K562 (cell line): ENCODE data around the gene NRCAM. TPM values are rescaled to one million over a fixed set of nuclear protein-coding genes. Genes with fewer than 3 reads are reported as not detected.
A peak's percentile ranks its signal among the peaks of the same experiment; 100 is the strongest.

Source experiments
- BCOR ChIP-seq: fragments of 450-650 bp; IDR thresholded peaks from 2 replicates; pipeline ENCODE4 v1.6.1; 2016
- CBFA2T3 ChIP-seq: fragments of 450-650 bp; IDR thresholded peaks from 2 replicates; pipeline ENCODE4 v1.6.1; 2017
- CBX1 ChIP-seq: sonication (generic); IDR thresholded peaks from 2 replicates; pipeline ENCODE4 v1.6.1; 2016; ENCODE audit warnings: antibody characterized with exemption, low read depth, mild to moderate bottlenecking
- CXXC5 ChIP-seq: fragments of 250-450 bp; sonication (Bioruptor Pico); IDR thresholded peaks from 2 replicates; pipeline ENCODE4 v1.8.0; 2022; ENCODE audit warnings: inconsistent platforms, mild to moderate bottlenecking, moderate library complexity
- DPF2 ChIP-seq: fragments of 450-650 bp; IDR thresholded peaks from 2 replicates; pipeline ENCODE4 v1.6.1; 2016
- ELK1 ChIP-seq: sonication (generic); formaldehyde crosslinking; IDR thresholded peaks from 2 replicates; pipeline ENCODE4 v1.8.1; 2022; ENCODE audit warnings: missing genetic modification reagents
- HMGN3 ChIP-seq: IDR thresholded peaks from 2 replicates; pipeline ENCODE4 v1.6.1; 2011; ENCODE audit warnings: borderline replicate concordance, low read depth, mild to moderate bottlenecking, mixed read lengths, low read length; ENCODE audit not compliant: insufficient read length; ENCODE audit errors: extremely low read depth
- MED1 ChIP-seq: sonication (generic); formaldehyde crosslinking; IDR thresholded peaks from 2 replicates; pipeline ENCODE4 v1.8.1; 2023; ENCODE audit warnings: missing genetic modification reagents, borderline replicate concordance
- MYNN ChIP-seq, 2 experiments: sonication (generic); formaldehyde crosslinking in 1 of 2; IDR thresholded peaks; 2 replicates each; pipeline versions ENCODE4 v1.5.0 to v1.6.1; 2016 to 2020; ENCODE audit warnings: antibody characterized with exemption in 1 of 2, missing genetic modification reagents in 1 of 2
- NBN ChIP-seq: fragments of 450-650 bp; IDR thresholded peaks from 2 replicates; pipeline ENCODE4 v1.6.1; 2016; ENCODE audit warnings: low read depth, mild to moderate bottlenecking
- NUFIP1 ChIP-seq: fragments of 450-650 bp; IDR thresholded peaks from 2 replicates; pipeline ENCODE4 v1.6.1; 2018; ENCODE audit not compliant: partially characterized antibody
- PHF21A ChIP-seq: fragments of 450-650 bp; IDR thresholded peaks from 2 replicates; pipeline ENCODE4 v1.6.1; 2017; ENCODE audit warnings: low read depth, borderline replicate concordance
- PTRF ChIP-seq: fragments of 450-650 bp; IDR thresholded peaks from 2 replicates; pipeline ENCODE4 v1.6.1; 2016; ENCODE audit warnings: mild to moderate bottlenecking, missing genetic modification characterization, missing compliant biosample characterization
- RFX5 ChIP-seq: IDR thresholded peaks from 2 replicates; pipeline ENCODE4 v1.6.1; 2011; ENCODE audit warnings: low read depth, mild to moderate bottlenecking, improper control_type of control experiment, low read length
- SP1 ChIP-seq: sonication (generic); formaldehyde crosslinking; IDR thresholded peaks from 2 replicates; pipeline ENCODE4 v1.8.1; 2022; ENCODE audit warnings: mild to moderate bottlenecking, missing genetic modification reagents
- TCF7L2 ChIP-seq: fragments of 150-350 bp; IDR thresholded peaks from 2 replicates; pipeline ENCODE4 v1.6.1; 2016; ENCODE audit warnings: low read depth, mild to moderate bottlenecking, low read length, moderate library complexity
- ZBTB49 ChIP-seq: sonication (generic); formaldehyde crosslinking; IDR thresholded peaks from 2 replicates; pipeline ENCODE4 v1.8.0; 2022; ENCODE audit warnings: missing genetic modification reagents, mild to moderate bottlenecking, borderline replicate concordance
- ZNF121 ChIP-seq: sonication (generic); formaldehyde crosslinking; conservative IDR thresholded peaks from 2 replicates; pipeline ENCODE4 v1.8.0; 2022; ENCODE audit warnings: missing genetic modification reagents
- polyA plus RNA-seq, 8 experiments: library from polyadenylated mRNA; depleted of rRNA in 4 of 8; stranded (reverse) in 5 of 8; unstranded in 3 of 8; fragments of >200 nt; fragmentation: Nextera tagmentation in 2 of 8; fragmentation: Illumina TruSeq in 1 of 8; extraction: Ambion mirVana in 2 of 8; extraction: Trizol in 1 of 8; gene quantifications; 2 replicates each; pipeline versions ENCODE4 v1.2.1 to v1.2.3, GENCODE V29; 2011 to 2014; ENCODE audit warnings: inconsistent platforms in 1 of 8, missing spikeins in 1 of 8
- total RNA-seq, 7 experiments: library from RNA; depleted of rRNA in 6 of 7; stranded (reverse); fragments of >200 nt in 6 of 7; fragmentation: Illumina TruSeq in 2 of 7; extraction: Trizol in 2 of 7; gene quantifications; 2 replicates each; pipeline versions ENCODE4 v1.2.1 to v1.2.3, GENCODE V29; 2011 to 2021; ENCODE audit warnings: low replicate concordance in 1 of 7
- TF ChIP-seq, protein P1 (sequence below): fragments of 450-650 bp; IDR thresholded peaks from 2 replicates; pipeline ENCODE4 v1.6.1; 2017; ENCODE audit warnings: antibody characterized with exemption

The NRCAM gene
- total and polyA plus RNA-seq, 9 of the 15 experiments (the other 6 are each of a cell fraction or from before 2014, with no cell fraction given), result 0.03 to 0.54 (median 0.12) TPM; not detected in 1

DNA sequence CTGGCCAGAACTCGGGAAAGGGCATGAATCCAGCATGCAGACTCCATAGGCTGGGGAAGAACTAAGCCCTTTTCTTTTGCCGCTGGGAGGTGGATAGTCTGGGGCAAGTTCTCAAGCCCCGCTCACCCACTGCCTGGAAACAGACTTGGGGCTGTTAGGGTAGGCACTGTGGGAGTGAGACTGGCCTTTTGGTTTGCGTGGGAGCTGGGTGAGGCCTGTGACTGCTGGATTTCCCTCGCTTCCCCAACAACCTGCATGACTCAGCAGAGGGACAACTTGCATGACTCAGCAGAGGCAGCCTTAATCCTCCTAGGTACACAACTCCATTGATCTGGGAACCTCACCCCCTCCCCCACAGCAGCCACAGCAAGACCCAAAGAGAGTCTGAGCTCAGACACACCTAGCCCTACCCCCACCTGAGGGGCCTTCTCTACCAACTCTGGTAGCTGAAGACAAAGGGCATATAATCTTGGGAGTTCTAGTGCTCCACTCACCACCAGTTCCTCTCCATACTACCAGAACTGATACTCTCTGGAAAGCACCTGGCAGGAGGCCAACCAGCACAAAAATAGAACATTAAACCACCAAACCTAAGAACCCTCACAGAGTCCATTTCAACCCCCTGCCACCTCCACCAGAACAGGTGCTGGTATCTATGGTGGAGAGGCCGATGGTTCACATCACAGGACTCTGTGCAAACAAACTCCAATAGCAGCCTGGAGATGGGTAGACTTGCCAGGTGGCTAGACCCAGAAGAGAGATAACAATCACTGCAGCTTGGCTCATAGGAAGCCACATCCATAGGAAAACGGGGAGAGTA lies 244.6 kb downstream of the NRCAM start (continued):
- TF ChIP-seq, protein P1, sequence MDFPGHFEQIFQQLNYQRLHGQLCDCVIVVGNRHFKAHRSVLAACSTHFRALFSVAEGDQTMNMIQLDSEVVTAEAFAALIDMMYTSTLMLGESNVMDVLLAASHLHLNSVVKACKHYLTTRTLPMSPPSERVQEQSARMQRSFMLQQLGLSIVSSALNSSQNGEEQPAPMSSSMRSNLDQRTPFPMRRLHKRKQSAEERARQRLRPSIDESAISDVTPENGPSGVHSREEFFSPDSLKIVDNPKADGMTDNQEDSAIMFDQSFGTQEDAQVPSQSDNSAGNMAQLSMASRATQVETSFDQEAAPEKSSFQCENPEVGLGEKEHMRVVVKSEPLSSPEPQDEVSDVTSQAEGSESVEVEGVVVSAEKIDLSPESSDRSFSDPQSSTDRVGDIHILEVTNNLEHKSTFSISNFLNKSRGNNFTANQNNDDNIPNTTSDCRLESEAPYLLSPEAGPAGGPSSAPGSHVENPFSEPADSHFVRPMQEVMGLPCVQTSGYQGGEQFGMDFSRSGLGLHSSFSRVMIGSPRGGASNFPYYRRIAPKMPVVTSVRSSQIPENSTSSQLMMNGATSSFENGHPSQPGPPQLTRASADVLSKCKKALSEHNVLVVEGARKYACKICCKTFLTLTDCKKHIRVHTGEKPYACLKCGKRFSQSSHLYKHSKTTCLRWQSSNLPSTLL, result no peak
- TF ChIP-seq SP1 (CRISPR knock-in tag), result no peak
- no peak for TF ChIP-seq TCF7L2
- no peak for TF ChIP-seq ZNF121
- TF ChIP-seq PTRF (tag), result peak; percentile 55; the same call in 1 of the 2 replicates
- TF ChIP-seq ELK1 (CRISPR knock-in tag), result no peak
- no peak for TF ChIP-seq RFX5
- TF ChIP-seq MED1, result no peak
- TF ChIP-seq BCOR, result no peak; the same call in 1 of the 2 replicates
- peak; percentile 43 for TF ChIP-seq HMGN3
- TF ChIP-seq PHF21A, result peak; percentile 38; the same call in 1 of the 2 replicates
- TF ChIP-seq CBX1, result peak; percentile 88; the same call in 1 of the 2 replicates
- peak; percentile 82 for TF ChIP-seq CBFA2T3
- peak; percentile 96 for TF ChIP-seq DPF2
- TF ChIP-seq NUFIP1, result no peak
- TF ChIP-seq CXXC5 (CRISPR knock-in tag), result peak; percentile 70
- peak; percentile 71; the same call in 1 of the 2 replicates for TF ChIP-seq NBN
- 0 out of 2 replicates have a peak, but pooled peaks have one; percentile 41 for TF ChIP-seq MYNN (IDR thresholded peaks at IDR 0.05)
- no peak for TF ChIP-seq MYNN (CRISPR knock-in tag; IDR thresholded peaks at IDR 0.05)
- no peak for TF ChIP-seq ZBTB49
